Chondrocyte (in vitro differentiated cells): ENCODE data around the gene NAALADL2. TPM values are rescaled to one million over a fixed set of nuclear protein-coding genes. Genes with fewer than 3 reads are reported as not detected.

Experiments
- DNase-seq: peaks from one replicate; pipeline ENCODE4 v3.0.0; 2021; ENCODE audit warnings: mixed read lengths, low spot score
- H3K27ac Mint-ChIP-seq: one replicate; pipeline ENCODE4 v1.8.0; 2021; ENCODE audit warnings: mild to moderate bottlenecking, moderate library complexity, mixed read lengths; ENCODE audit not compliant: unreplicated experiment
- H3K27me3 Mint-ChIP-seq: 2 replicates; pipeline ENCODE4 v1.8.0; 2021; ENCODE audit warnings: low read depth, mixed read lengths
- H3K36me3 Mint-ChIP-seq: 2 replicates; pipeline ENCODE4 v1.8.0; 2021; ENCODE audit warnings: low read depth, mixed read lengths
- H3K4me1 Mint-ChIP-seq: 2 replicates; pipeline ENCODE4 v1.8.0; 2021; ENCODE audit warnings: low read depth, mild to moderate bottlenecking, mixed read lengths
- H3K4me3 Mint-ChIP-seq: one replicate; pipeline ENCODE4 v1.8.0; 2021; ENCODE audit warnings: mild to moderate bottlenecking, moderate library complexity, mixed read lengths; ENCODE audit not compliant: unreplicated experiment
- H3K9me3 Mint-ChIP-seq: 2 replicates; pipeline ENCODE4 v1.8.0; 2021; ENCODE audit warnings: low read depth, mixed read lengths
- CTCF ChIP-seq: fragments of 200-600 bp; sonication (generic); IDR thresholded peaks from 2 replicates; pipeline ENCODE4 v1.5.0; 2021; ENCODE audit warnings: antibody characterized with exemption, mild to moderate bottlenecking, moderate library complexity
- long read RNA-seq: library from polyadenylated mRNA; stranded (forward); transcript quantifications from one replicate; pipeline ENCODE4 v2.0.0, GENCODE V29; 2021
- total RNA-seq: library from RNA; stranded (reverse); gene quantifications from 3 replicates; pipeline ENCODE4 v1.2.1, GENCODE V29; 2021

The NAALADL2 gene
- total RNA-seq = 5.1 to 19.8 TPM (median 8.0 TPM) in 3 replicates
- long read RNA-seq, partial matches to known transcripts = 4 of 6 reads
- long read RNA-seq, other reads (novel, unspliced or antisense) = 2 of 6 reads

- Mint-ChIP-seq H3K27ac (no peak within 1 kb of the TSS), H3K4me1 (peaks cover 8% of the 10 kb centered on the region), H3K4me3 (no peak within 1 kb of the TSS), H3K36me3 (no peaks in the 10 kb centered on the region), H3K27me3 (peaks cover 5% of the 10 kb centered on the region), H3K9me3 (no peaks in the 10 kb centered on the region)
- no peak for TF ChIP-seq CTCF
- DNase-seq = no peak
These were observed at the start of gene NAALADL2 for GRCh38 chr3:174859114-174859735. TSS of gene NAALADL2 (plus strand) at chr3:174859334.

GRCh38 chr3:174810254-174810653 lies 48.9 kb upstream of the NAALADL2 start:
- TF ChIP-seq CTCF = no peak
- peaks cover 5% of the 10 kb centered on the region for H3K4me1 Mint-ChIP-seq
- DNase-seq = no peak
- peaks cover 3% of the 10 kb centered on the region for H3K9me3 Mint-ChIP-seq
- no peak overlapping the region for H3K4me3 Mint-ChIP-seq
- no peaks in the 10 kb centered on the region for H3K27me3 Mint-ChIP-seq
- no peaks in the 10 kb centered on the region for H3K36me3 Mint-ChIP-seq
- H3K27ac Mint-ChIP-seq = no peak overlapping the region

- no peak overlapping the region for H3K27ac Mint-ChIP-seq
- H3K27me3 Mint-ChIP-seq = no peaks in the 10 kb centered on the region
- DNase-seq = no peak
- TF ChIP-seq CTCF = no peak
- peaks cover 3% of the 10 kb centered on the region for H3K9me3 Mint-ChIP-seq
- no peak overlapping the region for H3K4me3 Mint-ChIP-seq
- no peaks in the 10 kb centered on the region for H3K36me3 Mint-ChIP-seq
- peaks cover 11% of the 10 kb centered on the region for H3K4me1 Mint-ChIP-seq
These were observed 46.8 kb upstream of the NAALADL2 start for GRCh38 chr3:174812172-174812862.

- peaks cover 2% of the 10 kb centered on the region for H3K9me3 Mint-ChIP-seq
- H3K4me3 Mint-ChIP-seq = no peak overlapping the region
- H3K27me3 Mint-ChIP-seq = no peaks in the 10 kb centered on the region
- no peak for TF ChIP-seq CTCF
- H3K36me3 Mint-ChIP-seq = no peaks in the 10 kb centered on the region
- no peak for DNase-seq
- no peak overlapping the region for H3K27ac Mint-ChIP-seq
- peaks cover 8% of the 10 kb centered on the region for H3K4me1 Mint-ChIP-seq
These were observed 43.4 kb upstream of the NAALADL2 start for GRCh38 chr3:174815750-174816149.

- no peak for TF ChIP-seq CTCF
- peaks cover 2% of the 10 kb centered on the region for H3K4me1 Mint-ChIP-seq
These were observed 38.2 kb upstream of the NAALADL2 start for GRCh38 chr3:174820885-174821284.

More at GRCh38 chr3:174820885-174821284, 38.2 kb upstream of the NAALADL2 start:
- H3K27me3 Mint-ChIP-seq = no peaks in the 10 kb centered on the region
- H3K4me3 Mint-ChIP-seq = no peak overlapping the region
- H3K36me3 Mint-ChIP-seq = no peaks in the 10 kb centered on the region
- DNase-seq = no peak
- no peak overlapping the region for H3K27ac Mint-ChIP-seq
- H3K9me3 Mint-ChIP-seq = peaks cover under 1% of the 10 kb centered on the region
